Measurements from ENCODE around the gene LTO1. TPM values are rescaled to one million over a fixed set of nuclear protein-coding genes. Genes with fewer than 3 reads are reported as not detected.
"Not testable (repeated sequence)": the region's sequence is repeated elsewhere in the genome, so short reads cannot be mapped to it uniquely, and the experiment has no call there.

Gene LTO1
- total RNA-seq, 1 donor from 2014 or later: 21.4 TPM

DNA sequence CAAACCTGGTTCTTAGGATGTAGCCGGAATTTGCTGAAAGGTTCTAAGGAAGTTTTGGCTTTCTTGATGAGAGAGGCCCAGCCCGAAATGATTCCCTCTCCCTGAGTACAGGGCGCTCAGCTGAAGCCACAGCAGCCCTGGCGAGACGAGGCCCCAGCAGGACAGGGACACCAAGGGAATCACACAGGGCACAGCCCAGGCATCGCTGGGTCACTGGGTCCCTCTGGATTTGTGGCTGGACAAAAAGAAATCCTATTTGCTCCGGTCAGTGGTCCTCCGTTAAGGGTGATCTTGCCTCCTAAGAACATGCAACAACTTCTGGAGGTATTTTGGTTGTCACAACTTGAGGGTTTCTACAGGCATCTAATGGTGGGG lies 22.3 kb upstream of the LTO1 start:
- no peak overlapping the region for H3K27ac Mint-ChIP-seq (ENCODE audit: unreplicated experiment)
- TF ChIP-seq, protein P1, sequence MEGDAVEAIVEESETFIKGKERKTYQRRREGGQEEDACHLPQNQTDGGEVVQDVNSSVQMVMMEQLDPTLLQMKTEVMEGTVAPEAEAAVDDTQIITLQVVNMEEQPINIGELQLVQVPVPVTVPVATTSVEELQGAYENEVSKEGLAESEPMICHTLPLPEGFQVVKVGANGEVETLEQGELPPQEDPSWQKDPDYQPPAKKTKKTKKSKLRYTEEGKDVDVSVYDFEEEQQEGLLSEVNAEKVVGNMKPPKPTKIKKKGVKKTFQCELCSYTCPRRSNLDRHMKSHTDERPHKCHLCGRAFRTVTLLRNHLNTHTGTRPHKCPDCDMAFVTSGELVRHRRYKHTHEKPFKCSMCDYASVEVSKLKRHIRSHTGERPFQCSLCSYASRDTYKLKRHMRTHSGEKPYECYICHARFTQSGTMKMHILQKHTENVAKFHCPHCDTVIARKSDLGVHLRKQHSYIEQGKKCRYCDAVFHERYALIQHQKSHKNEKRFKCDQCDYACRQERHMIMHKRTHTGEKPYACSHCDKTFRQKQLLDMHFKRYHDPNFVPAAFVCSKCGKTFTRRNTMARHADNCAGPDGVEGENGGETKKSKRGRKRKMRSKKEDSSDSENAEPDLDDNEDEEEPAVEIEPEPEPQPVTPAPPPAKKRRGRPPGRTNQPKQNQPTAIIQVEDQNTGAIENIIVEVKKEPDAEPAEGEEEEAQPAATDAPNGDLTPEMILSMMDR (IDR thresholded peaks at IDR 0.05): no peak
- no peak for DNase-seq (ENCODE audit: extremely low spot score, unreplicated experiment)
- H3K9me3 Mint-ChIP-seq (ENCODE audit: unreplicated experiment): peaks cover 3% of the 10 kb centered on the region
- peaks cover 2% of the 10 kb centered on the region for H3K36me3 Mint-ChIP-seq (ENCODE audit: unreplicated experiment)
- peaks cover 33% of the 10 kb centered on the region for H3K27me3 Mint-ChIP-seq (ENCODE audit: unreplicated experiment)
- no peak overlapping the region for H3K4me3 Mint-ChIP-seq (ENCODE audit: unreplicated experiment)
- H3K4me1 Mint-ChIP-seq (ENCODE audit: unreplicated experiment): peaks cover 19% of the 10 kb centered on the region

DNA sequence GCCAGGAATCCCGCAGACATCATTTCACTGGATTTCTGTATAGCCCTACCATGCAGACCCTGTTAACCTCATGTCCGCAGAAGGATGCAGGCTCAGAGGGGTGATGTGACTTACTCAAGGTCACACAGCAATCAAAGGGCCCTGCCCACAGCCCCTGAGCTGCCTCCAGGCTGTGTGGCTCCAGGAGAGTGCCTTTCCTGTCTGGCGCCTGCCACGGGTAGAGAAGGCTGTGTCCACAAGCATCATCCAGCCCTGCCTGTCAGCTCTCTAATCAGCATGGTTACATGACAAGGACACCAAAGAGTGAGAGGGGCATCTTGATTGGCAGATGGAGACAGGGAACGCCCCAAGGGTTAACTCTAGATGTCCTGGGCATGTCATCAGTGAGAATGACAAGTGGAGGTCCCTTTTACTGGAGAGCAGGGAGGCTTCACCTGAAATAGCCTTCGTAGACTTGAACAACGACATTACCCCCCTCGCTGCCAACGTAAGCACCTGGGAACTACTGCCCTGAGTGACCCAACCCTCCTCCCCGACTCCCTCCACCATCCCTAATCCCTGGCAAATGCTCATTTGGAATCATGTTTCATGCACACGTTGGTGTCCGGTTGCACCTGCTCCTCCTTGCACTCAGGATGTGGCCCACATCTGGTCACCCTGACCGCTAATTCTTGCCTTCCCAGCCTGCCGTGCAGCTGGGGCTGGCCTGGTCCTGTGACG lies 21.8 kb upstream of the LTO1 start:
- DNase-seq (ENCODE audit: extremely low spot score, unreplicated experiment): no peak
- Mint-ChIP-seq H3K27ac (ENCODE audit: unreplicated experiment) (no peak overlapping the region), H3K36me3 (ENCODE audit: unreplicated experiment) (peaks cover 6% of the 10 kb centered on the region), H3K27me3 (ENCODE audit: unreplicated experiment) (peaks cover 39% of the 10 kb centered on the region), H3K9me3 (ENCODE audit: unreplicated experiment) (peaks cover 8% of the 10 kb centered on the region), H3K4me1 (ENCODE audit: unreplicated experiment) (peaks cover 18% of the 10 kb centered on the region), H3K4me3 (ENCODE audit: unreplicated experiment) (no peak overlapping the region)
- TF ChIP-seq, protein P1 (IDR thresholded peaks at IDR 0.05): no peak

DNA sequence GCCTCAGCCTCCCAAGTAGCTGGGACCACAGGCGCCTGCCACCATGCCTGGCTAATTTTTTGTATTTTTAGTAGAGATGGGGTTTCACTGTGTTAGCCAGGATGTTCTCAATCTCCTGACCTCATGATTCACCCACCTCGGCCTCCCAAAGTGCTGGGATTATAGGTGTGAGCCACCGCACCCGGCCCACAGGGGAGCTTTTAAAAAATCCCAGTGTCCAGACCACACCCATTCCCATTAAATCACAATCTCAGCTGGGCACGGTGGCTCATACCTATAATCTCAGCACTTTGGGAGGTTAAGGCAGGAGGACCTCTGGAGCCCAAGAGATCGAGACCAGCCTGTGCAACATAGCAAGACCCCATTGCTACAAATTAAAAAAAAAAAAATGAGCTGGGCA lies 20.8 kb upstream of the LTO1 start:
- not testable (repeated sequence) for H3K27ac Mint-ChIP-seq (ENCODE audit: unreplicated experiment); DNase-seq (ENCODE audit: extremely low spot score, unreplicated experiment); H3K4me3 Mint-ChIP-seq (ENCODE audit: unreplicated experiment); H3K36me3 Mint-ChIP-seq (ENCODE audit: unreplicated experiment)
- H3K9me3 Mint-ChIP-seq (ENCODE audit: unreplicated experiment): peaks cover 13% of the 10 kb centered on the region
- peaks cover 17% of the 10 kb centered on the region for H3K4me1 Mint-ChIP-seq (ENCODE audit: unreplicated experiment)
- H3K27me3 Mint-ChIP-seq (ENCODE audit: unreplicated experiment): peaks cover 40% of the 10 kb centered on the region

DNA sequence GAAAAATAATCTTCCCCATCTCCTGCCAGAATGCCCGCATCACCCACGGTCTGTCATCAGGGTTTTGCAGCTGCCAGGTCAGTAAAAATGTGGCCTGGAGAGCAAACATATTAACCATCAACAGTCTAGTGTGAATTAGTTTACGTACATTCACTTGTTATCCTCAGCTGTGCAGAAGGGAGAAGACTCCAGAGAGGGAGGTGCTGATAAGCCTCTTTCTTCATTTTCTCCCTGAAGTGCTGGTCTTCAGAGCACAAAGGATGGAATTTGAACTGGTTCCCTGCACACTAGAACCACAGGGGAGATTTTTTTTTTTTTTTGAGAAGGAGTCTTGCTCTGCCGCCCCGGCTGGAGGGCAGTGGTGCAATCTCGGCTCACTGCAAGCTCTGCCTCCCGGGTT lies 20.4 kb upstream of the LTO1 start:
- no peak overlapping the region for H3K4me3 Mint-ChIP-seq (ENCODE audit: unreplicated experiment)
- H3K36me3 Mint-ChIP-seq (ENCODE audit: unreplicated experiment): peaks cover 6% of the 10 kb centered on the region
- no peak for DNase-seq (ENCODE audit: extremely low spot score, unreplicated experiment)

DNA sequence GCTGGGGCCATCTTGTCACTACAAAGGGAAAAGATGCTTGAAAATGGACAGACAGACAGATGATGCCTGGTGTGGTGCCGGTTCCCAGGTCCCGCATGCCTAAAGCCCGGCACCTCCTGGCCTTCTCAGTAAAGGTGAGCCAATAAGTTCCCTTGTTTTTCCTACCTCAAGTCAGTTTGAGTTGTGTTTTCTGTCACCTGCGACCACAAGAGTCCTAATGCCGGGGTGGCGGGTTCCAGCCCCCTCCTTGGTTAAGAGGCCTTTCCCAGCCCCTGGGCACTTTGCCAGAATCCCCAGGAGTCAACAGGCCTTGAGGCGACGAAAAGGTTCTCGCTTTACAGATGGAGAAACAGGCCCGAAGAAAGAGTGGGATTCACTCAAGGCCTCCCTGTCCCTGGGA lies 19.6 kb upstream of the LTO1 start:
- H3K27me3 Mint-ChIP-seq (ENCODE audit: unreplicated experiment): peaks cover 37% of the 10 kb centered on the region
- TF ChIP-seq, protein P1 (IDR thresholded peaks at IDR 0.05): no peak
- DNase-seq (ENCODE audit: extremely low spot score, unreplicated experiment): no peak
- H3K36me3 Mint-ChIP-seq (ENCODE audit: unreplicated experiment): peaks cover 6% of the 10 kb centered on the region
- H3K4me3 Mint-ChIP-seq (ENCODE audit: unreplicated experiment): no peak overlapping the region
- H3K27ac Mint-ChIP-seq (ENCODE audit: unreplicated experiment): no peak overlapping the region
- peaks cover 7% of the 10 kb centered on the region for H3K4me1 Mint-ChIP-seq (ENCODE audit: unreplicated experiment)
- peaks cover 13% of the 10 kb centered on the region for H3K9me3 Mint-ChIP-seq (ENCODE audit: unreplicated experiment)

More for the DNA sequence above, 20.4 kb upstream of the LTO1 start:
- Mint-ChIP-seq H3K27me3 (ENCODE audit: unreplicated experiment) (peaks cover 37% of the 10 kb centered on the region), H3K9me3 (ENCODE audit: unreplicated experiment) (peaks cover 13% of the 10 kb centered on the region), H3K4me1 (ENCODE audit: unreplicated experiment) (peaks cover 12% of the 10 kb centered on the region), H3K27ac (ENCODE audit: unreplicated experiment) (no peak overlapping the region)
- TF ChIP-seq, protein P1 (IDR thresholded peaks at IDR 0.05): no peak
